ENCODE results near the gene TMOD1. TPM values are rescaled to one million over a fixed set of nuclear protein-coding genes. Genes with fewer than 3 reads are reported as not detected.

Gene TMOD1
- total RNA-seq, 1 donor from 2014 or later: 186 TPM

DNA sequence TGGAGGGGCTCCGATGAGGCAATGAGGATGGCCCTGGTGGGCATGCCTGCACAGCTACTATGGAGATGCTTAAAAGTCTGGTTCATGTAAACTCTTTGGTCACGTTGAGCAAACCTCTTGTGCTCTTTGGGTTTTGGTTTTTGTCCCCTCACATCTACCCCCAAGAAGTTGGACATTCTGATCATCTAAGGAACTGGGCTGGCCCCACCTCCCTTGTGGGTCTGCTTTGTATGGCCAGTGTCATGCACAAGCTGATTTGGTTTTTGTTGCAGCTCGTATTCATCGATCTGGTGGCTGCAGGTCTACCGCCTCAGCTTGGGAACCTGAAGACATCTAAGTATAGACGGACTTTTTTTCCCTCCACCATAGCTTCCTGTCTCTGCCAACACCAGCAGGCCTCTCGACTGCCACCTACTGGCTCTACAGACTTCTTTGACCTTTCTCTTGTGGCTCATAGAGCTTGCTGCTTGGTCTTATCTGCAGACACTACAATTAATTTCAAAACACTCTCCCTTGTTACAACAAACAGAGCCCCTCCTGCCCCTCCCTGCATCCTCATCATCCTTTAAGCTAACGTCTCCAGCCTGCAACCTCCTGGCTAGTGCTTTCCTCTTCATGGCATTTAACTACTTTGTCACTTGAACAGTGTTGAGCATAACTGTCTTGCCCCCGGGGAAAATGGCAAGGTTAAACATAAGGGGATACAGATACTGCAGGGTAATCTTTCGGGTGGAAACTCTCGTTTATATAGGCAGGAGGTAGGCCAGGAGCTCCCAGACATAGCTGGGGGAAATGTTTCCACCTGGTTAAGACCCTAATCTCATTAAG, 97.2 kb downstream of the TMOD1 start:
- peaks cover 44% of the 10 kb centered on the region for H3K36me3 ChIP-seq
- peaks cover 82% of the 10 kb centered on the region for H3K4me1 ChIP-seq
- H3K27me3 ChIP-seq (ENCODE audit: low read depth): no peaks in the 10 kb centered on the region
- no peaks in the 10 kb centered on the region for H3K9me3 ChIP-seq (replicated peaks)
- TF ChIP-seq, protein P1, sequence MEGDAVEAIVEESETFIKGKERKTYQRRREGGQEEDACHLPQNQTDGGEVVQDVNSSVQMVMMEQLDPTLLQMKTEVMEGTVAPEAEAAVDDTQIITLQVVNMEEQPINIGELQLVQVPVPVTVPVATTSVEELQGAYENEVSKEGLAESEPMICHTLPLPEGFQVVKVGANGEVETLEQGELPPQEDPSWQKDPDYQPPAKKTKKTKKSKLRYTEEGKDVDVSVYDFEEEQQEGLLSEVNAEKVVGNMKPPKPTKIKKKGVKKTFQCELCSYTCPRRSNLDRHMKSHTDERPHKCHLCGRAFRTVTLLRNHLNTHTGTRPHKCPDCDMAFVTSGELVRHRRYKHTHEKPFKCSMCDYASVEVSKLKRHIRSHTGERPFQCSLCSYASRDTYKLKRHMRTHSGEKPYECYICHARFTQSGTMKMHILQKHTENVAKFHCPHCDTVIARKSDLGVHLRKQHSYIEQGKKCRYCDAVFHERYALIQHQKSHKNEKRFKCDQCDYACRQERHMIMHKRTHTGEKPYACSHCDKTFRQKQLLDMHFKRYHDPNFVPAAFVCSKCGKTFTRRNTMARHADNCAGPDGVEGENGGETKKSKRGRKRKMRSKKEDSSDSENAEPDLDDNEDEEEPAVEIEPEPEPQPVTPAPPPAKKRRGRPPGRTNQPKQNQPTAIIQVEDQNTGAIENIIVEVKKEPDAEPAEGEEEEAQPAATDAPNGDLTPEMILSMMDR (IDR thresholded peaks at IDR 0.05; ENCODE audit: borderline replicate concordance): peak; percentile 92
- H3K4me3 ChIP-seq: no peak overlapping the region
- H3K27ac ChIP-seq (replicated peaks): peak overlapping the region; percentile 87
- intact Hi-C loops (cut with micrococcal nuclease): loop anchor here (2.0 kb wide), 1 partner anchor 130 kb away; no protein-coding TSS in a partner anchor
- DNase-seq: peak; percentile 63

DNA sequence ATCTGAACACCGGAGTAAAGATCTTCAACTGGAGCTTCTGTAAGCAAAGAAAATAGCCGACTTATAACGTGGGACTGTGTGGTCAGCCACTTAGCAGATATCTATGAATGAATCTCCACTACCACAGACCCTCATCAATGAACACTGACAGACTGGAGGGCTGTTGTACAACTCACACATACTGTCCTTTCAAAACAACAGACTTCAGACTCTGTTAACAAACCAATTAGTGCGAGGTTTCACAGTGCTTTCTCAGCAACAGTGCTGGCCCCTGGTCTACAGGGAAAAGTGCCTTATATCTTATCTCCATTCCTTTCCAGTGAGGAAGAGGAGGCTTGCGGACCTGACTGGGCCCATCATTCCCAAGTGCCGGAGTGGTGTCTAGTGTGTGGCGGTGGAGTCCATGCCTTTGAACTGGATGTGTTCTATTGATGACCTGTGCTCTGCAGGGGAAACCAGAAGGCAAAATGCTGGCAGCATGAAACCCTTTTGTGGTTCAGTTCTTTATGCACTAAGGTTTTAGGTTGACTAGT, 97.9 kb downstream of the TMOD1 start:
- TF ChIP-seq, protein P1 (IDR thresholded peaks at IDR 0.05; ENCODE audit: borderline replicate concordance): no peak
- Histone ChIP-seq H3K27ac (replicated peaks) (peak overlapping the region; percentile 87), H3K4me3 (no peak overlapping the region), H3K36me3 (peaks cover 51% of the 10 kb centered on the region), H3K4me1 (peaks cover 76% of the 10 kb centered on the region), H3K27me3 (ENCODE audit: low read depth) (no peaks in the 10 kb centered on the region), H3K9me3 (replicated peaks) (no peaks in the 10 kb centered on the region)
- intact Hi-C loops (cut with micrococcal nuclease): loop anchor here (2.0 kb wide), 1 partner anchor 131 kb away; no protein-coding TSS in a partner anchor
- DNase-seq: no peak

DNA sequence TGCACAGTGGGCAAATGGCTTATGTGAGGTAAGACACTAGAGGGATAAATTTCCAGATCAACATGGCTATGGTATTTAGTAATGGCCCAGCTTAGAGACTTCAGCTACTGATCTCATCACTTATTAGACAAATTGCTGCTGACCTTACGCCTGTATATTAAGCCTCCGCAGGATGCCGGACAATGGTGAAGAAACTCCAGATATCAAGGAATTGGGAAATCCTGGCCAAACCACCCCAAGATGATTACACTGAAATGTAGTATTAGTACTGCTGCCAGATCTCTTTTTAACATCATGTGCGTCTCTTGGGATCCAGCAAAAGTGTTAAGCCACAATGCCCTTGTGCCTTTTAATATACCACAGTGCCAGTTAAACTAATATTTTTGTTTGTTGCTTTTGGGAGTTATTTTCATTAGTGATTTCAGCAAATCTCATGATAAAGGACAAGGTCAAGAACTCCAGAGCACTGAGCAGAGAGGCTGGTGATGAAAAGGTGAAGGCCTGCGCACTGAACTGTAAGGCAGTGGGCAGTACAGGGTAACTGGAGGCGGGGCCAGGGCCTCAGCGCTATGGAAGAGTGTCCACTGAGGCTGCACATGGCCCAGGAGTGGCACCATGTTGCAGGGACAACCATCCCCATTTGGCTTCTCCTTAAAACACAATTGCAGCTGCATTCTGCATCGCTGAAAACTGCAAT, 99.2 kb downstream of the TMOD1 start:
- intact Hi-C loops (cut with micrococcal nuclease): no loop called here
- Histone ChIP-seq H3K9me3 (replicated peaks) (no peaks in the 10 kb centered on the region), H3K27ac (replicated peaks) (peak overlapping the region; percentile 87), H3K4me1 (peaks cover 71% of the 10 kb centered on the region), H3K36me3 (peaks cover 64% of the 10 kb centered on the region), H3K4me3 (no peak overlapping the region), H3K27me3 (ENCODE audit: low read depth) (no peaks in the 10 kb centered on the region)
- TF ChIP-seq, protein P1 (IDR thresholded peaks at IDR 0.05; ENCODE audit: borderline replicate concordance): no peak
- DNase-seq: no peak

DNA sequence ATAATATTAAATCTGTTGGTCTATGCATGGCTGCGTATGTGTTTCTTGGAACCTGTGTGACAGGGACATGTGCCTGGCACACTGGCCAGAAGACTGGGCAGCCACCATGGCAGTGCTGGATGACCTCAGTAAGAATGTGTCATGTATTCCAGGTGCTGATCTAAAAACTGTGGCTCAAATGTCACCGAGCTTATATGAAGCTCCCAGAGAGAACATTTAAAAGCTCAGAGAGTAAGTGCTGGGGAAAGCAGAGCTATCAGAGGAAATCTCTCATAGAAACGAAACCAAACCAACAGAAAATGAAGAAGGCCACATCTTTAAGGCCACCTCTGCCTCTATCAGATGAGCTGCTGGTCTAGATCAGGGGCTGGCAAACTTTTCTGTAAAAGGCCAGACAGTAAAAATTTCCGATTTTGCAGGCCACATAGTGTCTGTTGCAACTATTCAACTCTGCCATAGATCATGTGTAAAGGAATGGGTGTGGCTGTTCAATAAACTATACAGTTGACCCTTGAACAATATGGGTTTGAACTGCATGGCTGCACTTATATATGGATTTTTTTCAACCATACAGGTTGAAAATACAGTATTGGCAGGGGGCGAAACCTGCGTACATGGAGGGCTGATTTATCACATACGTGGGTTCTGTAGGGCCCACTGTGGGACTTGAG, 99.9 kb downstream of the TMOD1 start:
- Histone ChIP-seq H3K9me3 (replicated peaks) (no peaks in the 10 kb centered on the region), H3K4me1 (peaks cover 64% of the 10 kb centered on the region), H3K36me3 (peaks cover 69% of the 10 kb centered on the region), H3K27ac (replicated peaks) (peak overlapping the region; percentile 87), H3K4me3 (no peak overlapping the region), H3K27me3 (ENCODE audit: low read depth) (no peaks in the 10 kb centered on the region)
- DNase-seq: no peak
- intact Hi-C loops (cut with micrococcal nuclease): no loop called here
- TF ChIP-seq, protein P1 (IDR thresholded peaks at IDR 0.05; ENCODE audit: borderline replicate concordance): no peak

DNA sequence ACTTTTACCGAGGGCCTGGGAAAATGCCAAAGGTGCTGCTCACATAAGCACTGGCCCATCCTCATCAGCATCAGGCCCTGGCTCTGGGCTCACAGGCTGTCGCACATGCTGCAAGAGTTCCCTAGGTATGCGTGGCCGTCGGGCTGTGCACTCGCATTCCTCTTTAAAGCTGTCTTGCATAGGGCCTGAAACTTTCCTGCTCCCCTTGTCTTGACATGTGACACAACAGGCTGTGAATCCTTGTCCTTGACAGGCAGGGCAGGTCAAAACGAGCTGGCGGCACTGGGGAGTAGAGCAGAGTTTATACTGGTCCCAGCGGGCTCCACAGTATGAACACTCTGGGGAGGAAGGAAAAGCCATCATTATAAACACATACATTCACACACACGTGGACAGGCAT, 101.0 kb downstream of the TMOD1 start:
- DNase-seq: peak; percentile 26
- intact Hi-C loops (cut with micrococcal nuclease): no loop called here

More for the DNA sequence above, 101.0 kb downstream of the TMOD1 start:
- H3K4me3 ChIP-seq: no peak overlapping the region
- H3K36me3 ChIP-seq: peaks cover 80% of the 10 kb centered on the region
- TF ChIP-seq, protein P1 (IDR thresholded peaks at IDR 0.05; ENCODE audit: borderline replicate concordance): no peak
- no peaks in the 10 kb centered on the region for H3K27me3 ChIP-seq (ENCODE audit: low read depth)
- H3K4me1 ChIP-seq: peaks cover 54% of the 10 kb centered on the region
- peak overlapping the region; percentile 87 for H3K27ac ChIP-seq (replicated peaks)
- no peaks in the 10 kb centered on the region for H3K9me3 ChIP-seq (replicated peaks)
